A204.1 (cell line): Measurements from ENCODE around the gene KIAA1958.
"Not testable (repeated sequence)": the region's sequence is repeated elsewhere in the genome, so short reads cannot be mapped to it uniquely, and the experiment has no call there.

Experiments used
- FAIRE-seq: peaks from 2 replicates; lab custom pipeline; 2012; peaks lifted over from hg19 to GRCh38; lab: Jason Lieb, UNC

Gene KIAA1958

DNA sequence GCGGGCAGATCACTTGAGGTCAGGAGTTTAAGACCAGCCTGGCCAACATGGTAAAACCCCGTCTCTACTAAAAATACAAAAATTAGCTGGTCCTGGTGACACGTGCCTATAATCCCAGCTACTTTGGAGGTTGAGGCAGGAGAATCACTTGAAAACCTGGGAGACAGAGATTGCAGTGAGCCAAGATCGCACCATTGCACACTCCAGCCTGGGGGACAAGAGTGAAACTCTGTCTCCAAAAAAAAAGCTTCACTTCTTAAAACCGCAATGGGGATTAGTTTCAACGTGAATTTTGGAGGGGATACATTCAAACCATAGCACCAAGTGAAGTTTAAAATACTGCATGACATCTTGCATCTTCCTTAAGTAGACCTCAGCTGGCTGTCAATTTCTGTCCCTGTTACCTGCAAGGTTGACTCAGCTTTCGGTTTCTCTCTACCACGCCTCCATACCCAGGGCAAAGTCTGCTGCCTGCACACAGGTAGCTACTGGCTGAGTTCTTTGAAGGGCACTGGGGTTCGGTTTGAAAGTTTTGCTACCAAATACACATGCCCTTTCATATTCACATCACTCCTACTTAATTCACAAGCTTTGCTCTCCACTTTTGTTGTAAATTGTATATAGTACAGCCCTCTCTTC lies 69.3 kb downstream of the KIAA1958 start:
- FAIRE-seq = no peak

DNA sequence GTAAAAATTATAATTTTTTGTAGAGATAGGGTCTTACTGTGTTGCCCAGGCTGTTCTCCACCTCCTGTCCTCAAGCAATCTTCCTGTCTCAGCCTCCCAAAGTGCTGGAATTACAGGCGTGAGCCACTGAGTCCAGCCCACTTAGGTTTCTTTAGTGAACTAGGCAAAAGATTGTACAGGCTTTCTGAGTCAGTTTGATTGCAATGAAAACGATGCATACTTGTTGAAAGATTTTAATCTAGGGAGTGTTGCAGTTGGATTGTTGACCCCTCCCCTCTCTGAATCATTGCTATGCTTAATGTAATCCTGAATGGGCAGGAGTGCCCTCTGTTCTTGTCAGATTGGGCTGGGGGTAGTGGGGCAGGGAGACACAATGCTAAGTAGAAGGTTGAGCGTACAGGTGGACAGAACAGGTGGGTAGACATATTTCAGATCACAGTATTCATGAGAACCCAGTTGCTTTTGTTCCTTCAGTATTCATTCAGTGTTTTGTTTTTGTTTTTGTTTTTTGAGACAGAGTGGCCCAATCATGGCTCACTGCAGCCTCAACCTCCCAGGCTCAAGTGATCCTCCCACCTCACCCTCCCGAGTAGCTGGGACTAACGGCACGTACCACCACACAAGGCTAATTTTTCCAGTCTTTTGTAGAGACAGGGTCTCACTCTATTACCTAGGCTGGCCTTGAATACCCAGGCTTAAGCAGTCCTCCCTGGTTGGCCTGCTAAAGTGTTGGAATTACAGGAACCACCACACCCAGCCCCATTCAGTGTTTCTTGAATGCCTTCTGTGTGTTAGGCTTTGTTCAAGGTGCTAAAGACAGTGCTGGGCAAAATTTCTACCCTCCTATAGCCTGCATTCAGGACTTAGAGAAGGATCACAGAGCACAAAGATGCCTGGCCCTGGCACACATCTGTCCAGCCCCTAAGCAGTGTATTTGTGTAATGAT lies 70.1 kb downstream of the KIAA1958 start:
- FAIRE-seq = no peak

DNA sequence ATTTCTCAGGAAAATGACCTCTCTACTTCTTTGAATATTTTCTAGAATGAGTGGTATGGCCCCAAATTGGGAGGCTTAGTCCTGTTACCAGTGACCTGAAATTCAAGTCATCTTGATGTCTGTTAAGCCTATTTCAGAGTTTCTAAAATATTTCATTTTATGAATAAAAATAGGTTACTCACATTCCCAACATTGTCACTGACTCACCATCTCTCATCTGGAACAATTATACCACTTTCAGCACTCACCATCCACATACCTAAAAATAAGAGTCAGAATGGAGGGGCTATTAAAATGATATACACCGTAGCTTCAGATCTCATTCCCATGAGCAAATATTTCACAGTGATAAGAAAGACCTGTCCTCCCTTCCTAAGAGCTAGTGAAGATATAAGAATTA lies 71.8 kb downstream of the KIAA1958 start:
- FAIRE-seq = no peak

DNA sequence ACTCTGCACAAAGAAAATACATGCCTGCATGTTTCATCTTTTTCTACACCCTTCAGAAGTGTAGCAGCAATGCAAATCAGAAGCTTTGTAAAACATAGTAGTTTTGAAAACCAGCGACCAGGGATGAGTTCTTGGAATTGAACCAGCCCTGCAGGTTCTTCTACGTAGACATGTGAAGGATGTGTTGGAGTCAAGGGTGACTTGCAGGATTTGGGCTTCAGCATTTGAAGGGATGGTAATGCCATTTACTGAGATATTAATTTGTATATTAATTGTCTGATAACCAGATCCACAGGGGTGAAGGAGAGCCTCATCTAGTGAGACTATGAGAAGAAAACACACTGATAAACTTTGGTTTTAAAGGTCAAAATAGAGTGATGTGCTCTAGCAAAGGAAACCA lies 72.4 kb downstream of the KIAA1958 start:
- no peak for FAIRE-seq

DNA sequence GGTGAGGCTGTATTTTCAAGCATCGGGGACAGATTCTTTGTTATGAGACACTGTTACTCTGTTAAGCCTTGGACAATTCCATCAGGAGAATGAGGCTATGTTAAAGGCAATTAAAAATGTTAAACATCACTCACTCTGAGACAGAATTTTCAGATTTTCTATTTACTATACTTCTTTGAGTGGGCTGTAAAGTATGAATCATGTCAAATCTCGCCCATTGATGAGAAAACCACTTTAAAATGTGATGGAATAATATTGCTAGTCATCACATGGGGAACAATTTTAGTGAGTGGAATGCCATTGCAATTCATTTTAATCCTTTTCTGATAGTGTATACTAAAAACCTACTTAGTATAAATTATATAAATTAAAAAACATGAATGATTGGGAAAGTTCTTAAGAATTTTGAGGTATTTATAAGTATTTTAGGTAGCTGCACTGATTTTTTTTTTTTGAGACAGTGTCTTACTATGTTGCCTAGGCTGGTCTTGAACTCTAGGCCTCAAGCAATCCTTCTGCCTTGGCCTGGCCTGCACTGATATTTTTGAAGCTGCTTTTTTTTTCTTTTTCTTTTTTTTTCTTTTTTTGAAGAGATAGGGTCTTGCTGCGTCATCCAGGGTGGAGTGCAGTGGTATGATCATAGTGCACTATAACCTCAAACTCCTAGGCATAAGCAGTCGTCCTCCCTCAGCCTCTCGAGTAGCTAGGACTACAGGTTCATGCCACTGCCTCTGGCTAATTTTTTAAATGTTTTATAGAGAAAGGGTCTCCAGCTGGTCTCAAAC lies 73.2 kb downstream of the KIAA1958 start:
- no peak for FAIRE-seq

DNA sequence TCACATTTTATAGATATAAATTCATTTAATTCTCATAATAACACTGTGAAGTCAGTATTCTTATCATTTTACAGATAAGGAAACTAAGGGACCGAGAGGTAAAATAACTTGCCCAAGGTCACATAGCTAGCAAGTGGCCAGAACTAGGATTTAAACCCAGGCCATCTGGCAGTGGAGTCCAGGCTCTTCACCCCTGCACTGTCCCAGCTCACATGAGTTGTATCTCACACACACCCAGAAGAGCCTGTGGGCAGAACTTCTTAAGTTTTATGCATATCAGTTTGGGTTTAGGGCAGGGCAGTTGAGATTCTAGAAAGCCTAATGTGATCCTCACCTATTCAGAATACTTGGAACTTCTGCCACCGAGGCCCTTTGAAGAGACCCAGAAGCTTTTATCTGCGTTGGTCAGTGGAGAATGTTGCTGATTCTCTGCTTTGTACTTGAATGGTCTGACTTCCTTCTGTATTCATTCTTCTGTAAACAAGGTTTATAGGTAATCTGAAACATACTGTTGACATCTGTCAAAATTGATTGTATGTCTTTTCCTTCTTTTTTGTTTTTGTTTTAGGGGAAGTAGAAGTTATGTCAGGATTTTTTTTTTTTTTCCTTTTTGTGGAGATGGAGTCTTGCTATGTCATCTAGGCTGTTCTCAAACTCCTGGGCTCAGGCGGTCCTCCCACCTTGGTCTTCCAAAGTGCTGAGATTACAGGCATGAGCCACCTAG lies 75.8 kb downstream of the KIAA1958 start:
- FAIRE-seq = no peak

DNA sequence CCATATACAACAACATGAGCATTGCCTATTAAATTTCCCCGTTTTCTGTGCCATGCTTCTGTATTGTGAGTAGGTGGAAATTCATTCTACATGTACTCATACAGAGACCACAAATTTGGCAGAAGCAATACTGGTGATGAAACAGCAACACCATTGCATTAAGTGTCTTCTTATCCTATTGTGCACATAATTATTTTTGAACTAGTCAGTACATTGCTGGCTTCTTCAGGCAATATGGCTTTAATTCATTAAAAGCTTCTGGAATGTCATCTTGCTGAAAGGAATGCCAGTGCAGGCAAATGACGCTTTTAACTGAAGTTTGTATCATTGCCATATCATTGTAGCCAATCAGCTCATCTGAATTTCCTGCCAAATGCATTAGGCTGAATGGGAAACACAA lies 82.6 kb downstream of the KIAA1958 start:
- FAIRE-seq = no peak

DNA sequence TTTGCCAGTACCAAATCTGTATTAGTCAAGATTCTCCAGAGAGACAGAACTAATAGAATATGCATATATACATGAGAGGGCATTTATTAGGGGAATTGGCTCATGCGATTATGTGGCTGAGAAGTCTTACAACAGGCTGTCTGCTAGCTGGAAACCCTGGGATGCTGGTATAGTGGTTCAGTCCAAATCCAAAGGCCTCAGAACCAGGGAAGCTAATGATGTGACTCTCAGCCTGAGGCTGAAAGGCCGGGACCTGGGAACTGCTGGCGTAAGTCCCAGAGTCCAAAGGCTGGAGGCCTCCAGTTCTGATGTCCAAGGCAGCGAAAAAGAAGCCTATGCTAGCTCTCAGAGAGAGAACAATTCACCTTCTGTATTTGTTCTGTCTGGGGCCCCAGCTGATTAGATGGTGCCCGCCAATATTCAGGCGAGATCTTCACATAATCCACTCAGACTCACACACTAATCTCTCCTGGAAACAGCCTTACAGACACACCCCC lies 84.1 kb downstream of the KIAA1958 start:
- no peak for FAIRE-seq

DNA sequence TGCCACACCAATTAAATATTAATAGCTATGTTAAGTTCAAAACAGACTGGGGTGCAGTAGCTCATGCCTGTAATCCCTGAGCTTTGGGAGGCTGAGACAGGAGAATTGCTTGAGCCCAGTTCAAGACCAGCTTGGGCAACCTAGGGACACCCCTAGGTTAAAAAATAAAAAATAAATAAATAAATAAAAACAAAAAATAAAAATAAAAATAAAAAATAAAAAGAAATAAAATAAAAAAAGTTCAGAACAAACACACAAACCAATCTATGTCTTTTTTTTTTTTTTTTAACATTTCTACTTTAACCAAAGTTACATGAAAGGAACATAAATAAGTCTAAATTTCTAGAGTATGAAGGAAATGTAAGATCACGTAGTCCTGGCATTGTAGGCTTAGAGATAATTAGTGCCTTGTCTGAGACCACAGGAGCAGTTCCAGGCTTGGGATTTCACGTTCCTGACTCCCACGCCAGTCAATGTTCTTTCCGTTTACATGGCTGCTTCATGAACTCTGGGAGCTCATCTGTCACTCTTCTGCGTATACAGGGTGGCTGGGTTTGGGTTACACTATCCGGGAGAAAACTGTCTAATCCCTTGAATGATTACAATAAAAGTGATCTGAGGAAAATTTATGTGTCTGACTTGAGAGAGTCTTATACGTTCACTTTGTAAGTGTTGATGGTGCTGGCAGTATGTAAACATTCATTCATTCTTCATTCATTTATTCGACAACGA lies 85.2 kb downstream of the KIAA1958 start:
- no peak for FAIRE-seq

DNA sequence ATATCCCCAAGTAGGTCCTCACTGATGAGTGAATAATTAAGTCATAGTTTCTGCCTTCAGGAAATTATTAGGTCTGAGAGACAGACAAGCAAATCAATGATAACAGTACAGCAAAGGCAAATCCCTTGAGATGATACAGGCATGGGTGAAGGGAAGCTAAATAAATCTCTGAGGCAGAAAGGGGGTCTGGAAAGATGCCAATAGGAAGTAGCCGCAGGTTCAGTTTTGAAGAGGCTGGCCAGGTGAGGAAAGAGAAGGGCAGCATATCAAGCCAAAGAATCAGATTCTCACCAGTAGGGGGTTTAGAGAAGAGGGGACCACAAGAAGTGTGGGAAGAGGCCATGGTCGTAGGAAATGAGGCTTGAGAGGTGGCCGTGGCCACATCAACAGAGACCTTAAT lies 85.8 kb downstream of the KIAA1958 start:
- FAIRE-seq = no peak

DNA sequence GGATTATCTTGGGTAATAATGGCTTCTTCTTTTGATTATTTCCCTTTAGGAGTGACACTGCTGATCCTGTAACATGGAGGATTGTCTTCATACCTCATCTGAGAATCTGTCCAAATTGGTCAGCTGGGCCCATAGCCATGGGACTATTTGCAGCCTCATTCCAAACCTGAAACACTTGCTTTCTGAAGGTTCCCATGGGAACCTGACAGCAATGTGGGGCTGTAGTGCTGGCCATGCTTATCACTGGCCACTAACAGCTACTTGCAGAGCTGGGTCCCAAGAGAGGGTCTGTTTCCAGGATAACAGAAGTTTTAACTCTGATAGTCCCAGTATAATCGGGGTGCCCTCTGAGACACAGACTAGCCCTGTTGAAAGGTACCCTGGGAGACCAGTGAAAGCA lies 87.4 kb downstream of the KIAA1958 start:
- no peak for FAIRE-seq

DNA sequence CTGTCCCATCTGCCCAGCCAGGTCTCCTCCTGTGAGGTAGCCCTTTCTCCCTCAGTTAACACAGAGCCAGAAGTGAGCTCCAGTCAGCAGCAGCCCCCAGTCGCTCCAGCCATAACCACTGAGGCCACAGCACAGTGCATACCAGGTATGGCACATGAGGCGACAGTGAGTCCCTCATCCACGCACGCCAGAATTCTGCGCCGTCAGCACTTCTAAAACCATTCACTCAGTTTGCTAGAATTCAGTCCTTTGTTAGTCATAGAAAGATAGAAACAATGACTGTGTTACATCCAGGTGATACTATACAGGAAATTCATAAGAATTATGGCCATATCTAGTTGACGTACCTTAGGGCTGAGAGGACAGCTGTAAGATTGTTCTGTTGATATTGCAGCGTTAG lies 88.5 kb downstream of the KIAA1958 start:
- no peak for FAIRE-seq

DNA sequence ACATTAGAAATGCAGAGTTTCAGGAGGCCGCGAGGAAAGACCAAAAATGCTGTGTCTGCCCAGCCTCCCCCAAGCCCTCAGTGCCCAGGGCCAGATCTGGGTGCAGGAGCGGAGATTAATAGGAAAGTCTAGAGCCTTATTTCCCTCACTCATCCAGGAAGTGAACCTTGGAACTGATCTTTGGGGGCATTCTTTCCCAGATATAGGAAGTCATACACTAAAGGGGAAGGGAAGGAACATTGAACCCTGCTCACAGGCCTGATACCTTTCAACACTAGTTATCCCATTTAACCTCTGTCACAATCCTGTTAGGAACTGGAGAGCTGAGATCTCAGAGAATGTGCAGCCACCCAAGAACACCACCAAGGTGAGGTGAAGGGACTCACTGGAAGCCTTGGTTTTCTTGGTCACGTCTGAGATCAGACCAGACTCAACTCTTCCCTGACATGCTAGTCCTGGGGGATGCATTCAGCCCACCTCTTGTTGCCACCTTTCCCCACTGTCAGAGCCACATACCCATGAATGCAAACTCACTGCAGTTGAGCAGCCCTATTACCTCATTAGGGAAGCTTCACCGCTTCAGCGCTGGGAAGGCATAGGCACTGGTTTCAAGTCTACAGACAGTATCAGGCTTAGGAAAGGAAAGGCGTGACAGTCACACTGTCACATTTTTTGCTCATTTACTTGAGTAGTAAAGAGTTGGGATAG lies 95.0 kb downstream of the KIAA1958 start:
- FAIRE-seq = no peak

DNA sequence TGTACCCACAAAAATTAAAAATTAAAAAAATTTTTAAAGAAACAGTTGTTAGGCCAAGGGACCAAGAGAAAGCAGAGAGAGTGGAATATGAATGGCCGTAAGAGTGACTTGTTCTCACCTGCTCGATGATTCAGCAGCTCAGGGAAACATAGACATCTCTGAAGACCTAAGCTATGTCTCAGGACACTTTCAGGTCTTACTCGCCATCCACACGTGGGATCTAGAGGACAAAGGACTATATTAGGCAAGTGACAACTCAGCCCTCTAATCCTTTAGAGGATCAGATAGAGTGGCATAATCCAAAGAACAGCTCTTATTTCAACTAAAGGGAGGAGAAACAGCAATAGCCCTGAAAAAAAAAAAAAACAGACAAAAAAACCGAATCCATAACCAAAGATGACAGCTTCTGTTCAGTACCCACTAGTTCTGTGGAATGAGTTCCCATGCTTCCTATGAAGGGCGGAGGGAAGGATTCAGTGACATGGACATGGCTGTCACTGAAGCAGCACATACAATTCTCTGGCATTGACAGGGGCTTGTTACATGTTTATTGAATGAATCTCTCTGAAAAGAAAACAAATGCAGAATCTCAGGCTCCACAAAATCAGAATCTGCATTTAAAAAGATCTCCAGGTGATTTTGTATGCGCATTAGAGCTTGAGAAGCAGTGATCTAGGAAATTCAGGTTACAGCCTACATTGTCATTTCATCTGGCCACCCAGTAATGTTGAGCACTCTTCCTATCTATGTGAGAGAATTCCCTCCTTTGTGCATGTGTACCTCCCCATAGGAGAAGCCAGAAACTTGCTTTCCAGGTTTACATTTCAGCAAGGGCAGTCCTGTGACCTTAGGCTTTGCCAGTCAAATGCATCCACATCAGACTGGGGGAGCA lies 96.0 kb downstream of the KIAA1958 start:
- FAIRE-seq = no peak

DNA sequence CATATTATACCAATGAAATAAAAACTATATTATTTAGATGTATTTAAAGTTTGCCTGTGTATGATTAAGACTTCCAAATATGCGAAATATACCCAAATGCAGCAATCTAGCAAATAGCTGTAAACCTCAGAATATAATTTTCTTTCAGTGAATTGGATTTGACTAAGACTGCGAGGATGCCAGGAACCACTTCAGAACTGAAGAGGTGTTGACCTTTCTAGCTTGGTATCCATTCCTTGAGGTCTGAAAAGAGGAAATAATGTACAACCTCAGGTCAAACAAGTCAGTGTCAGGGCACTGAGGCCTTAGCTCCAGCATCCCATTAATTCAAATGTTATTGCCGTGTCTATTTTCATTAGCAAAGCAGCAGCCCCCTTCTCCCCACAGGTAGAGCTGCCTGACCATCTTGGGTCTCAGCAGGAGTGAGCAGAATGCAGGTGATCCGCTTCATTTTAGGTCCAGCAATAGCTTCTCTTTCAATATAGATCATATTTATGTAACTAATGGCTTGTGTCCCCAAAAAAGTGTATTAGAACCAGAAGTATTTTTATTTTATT lies 100.0 kb downstream of the KIAA1958 start:
- no peak for FAIRE-seq

DNA sequence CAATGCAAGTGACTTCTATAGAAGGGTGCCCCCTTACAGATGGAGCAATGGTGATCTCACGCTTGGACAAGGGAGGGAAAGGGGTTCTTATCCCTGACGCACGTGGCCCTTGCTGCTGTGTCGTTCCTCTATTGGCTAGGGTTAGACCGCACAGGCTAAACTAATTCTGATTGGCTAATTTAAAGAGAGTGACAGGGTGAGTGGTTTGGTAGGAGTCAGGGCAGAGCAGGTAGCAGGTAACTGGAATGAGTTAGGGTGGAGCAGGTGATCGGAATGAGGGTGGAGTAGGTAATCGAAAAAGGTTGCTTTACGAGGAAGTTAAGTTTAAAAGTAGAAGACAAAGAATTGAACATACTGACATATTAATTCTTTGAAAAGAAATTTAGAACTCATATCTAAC lies 105.2 kb downstream of the KIAA1958 start:
- FAIRE-seq = not testable (repeated sequence)

DNA sequence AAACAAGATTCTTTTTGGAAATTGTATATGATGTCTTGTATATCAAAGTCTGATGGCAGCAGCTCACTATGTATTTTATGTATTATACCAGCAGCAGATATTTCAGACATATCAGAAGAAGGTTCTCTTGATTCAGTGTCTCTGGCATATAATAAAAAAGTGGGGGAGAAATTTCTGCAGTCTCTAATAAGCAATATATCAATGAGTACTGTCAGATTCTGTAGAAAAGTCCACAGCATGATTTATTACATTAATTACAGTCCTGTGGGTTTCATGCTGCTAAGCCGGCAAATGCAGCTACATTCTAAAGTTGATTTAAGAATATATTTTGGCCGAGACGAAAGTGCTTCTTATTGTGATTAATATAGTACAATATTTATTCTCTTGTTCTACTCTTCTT lies 113.1 kb downstream of the KIAA1958 start:
- FAIRE-seq = no peak

DNA sequence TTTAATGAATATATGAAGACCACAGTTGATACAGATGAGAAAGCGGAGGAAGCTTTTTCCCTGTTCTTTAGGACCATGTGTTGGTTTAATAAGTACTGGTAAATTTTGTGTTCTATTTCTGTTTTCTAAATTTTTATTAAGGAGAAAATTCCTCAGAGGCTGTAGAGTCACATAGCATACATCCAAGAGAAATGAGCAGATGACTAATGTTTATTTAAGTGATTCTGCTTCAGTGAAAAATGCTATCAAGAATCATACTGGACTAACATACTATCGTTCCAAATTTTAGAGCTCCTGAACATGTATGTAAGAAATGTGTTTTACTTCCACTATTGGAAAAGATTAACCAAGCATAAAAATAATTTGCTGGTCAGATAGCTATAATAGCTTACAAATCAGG lies 115.0 kb downstream of the KIAA1958 start:
- FAIRE-seq = no peak

DNA sequence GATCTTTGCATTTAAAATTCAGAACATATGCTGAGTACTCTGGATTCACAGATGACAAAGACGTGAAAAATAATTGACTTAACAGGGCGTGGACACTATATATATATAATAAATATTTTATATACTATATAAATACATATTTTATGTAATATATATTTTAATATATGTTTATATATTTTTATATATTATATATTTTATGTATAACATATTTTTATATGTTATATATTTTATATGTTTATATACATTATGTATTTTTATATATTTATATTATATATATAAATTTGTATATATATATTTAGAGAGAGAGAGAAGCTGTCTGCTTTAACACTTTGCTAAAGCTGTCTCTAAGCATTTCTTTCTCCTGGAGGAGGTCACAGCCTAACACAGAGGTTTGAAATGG lies 118.2 kb downstream of the KIAA1958 start:
- peak; percentile 94 for FAIRE-seq
